ENCODE measurements around the gene FOXD4L1.
"Not testable (repeated sequence)": the region's sequence is repeated elsewhere in the genome, so short reads cannot be mapped to it uniquely, and the experiment has no call there.

FOXD4L1 gene

GRCh38 chr2:113524986-113525385 lies 26.5 kb downstream of the FOXD4L1 start:
- not testable (repeated sequence) for DNase-seq (ENCODE audit: low read depth)

GRCh38 chr2:113527350-113528045 lies 29.0 kb downstream of the FOXD4L1 start:
- not testable (repeated sequence) for DNase-seq (ENCODE audit: low read depth)

- DNase-seq (ENCODE audit: low read depth), result not testable (repeated sequence)
These were observed 29.7 kb downstream of the FOXD4L1 start for GRCh38 chr2:113528126-113528525.

- not testable (repeated sequence) for DNase-seq (ENCODE audit: low read depth)
These were observed 30.4 kb downstream of the FOXD4L1 start for GRCh38 chr2:113528904-113529303.

GRCh38 chr2:113532991-113533390 lies 34.5 kb downstream of the FOXD4L1 start:
- not testable (repeated sequence) for DNase-seq (ENCODE audit: low read depth)

GRCh38 chr2:113536573-113536972 lies 38.1 kb downstream of the FOXD4L1 start:
- DNase-seq (ENCODE audit: low read depth), result not testable (repeated sequence)

GRCh38 chr2:113540834-113541203 lies 42.4 kb downstream of the FOXD4L1 start:
- not testable (repeated sequence) for DNase-seq (ENCODE audit: low read depth)

- DNase-seq (ENCODE audit: low read depth), result peak; percentile 36
These were observed 42.9 kb downstream of the FOXD4L1 start for GRCh38 chr2:113541204-113541975.

GRCh38 chr2:113541976-113542485 lies 43.6 kb downstream of the FOXD4L1 start:
- not testable (repeated sequence) for DNase-seq (ENCODE audit: low read depth)

GRCh38 chr2:113542529-113542928 lies 44.1 kb downstream of the FOXD4L1 start:
- DNase-seq (ENCODE audit: low read depth), result not testable (repeated sequence)
